ENCODE results near the gene TBC1D10B. TPM values are rescaled to one million over a fixed set of nuclear protein-coding genes. Genes with fewer than 3 reads are reported as not detected.

Gene TBC1D10B
- total and polyA plus RNA-seq, 9 of the 15 experiments (the other 6 are each of a cell fraction or from before 2014, with no cell fraction given) = 2.2 to 55.4 (median 17.5) TPM

- peak; percentile 24; the same call in 1 of the 2 replicates for TF ChIP-seq ZBTB40 (IDR thresholded peaks at IDR 0.05)
- no peak for TF ChIP-seq ZBTB40 (CRISPR knock-in tag; IDR thresholded peaks at IDR 0.05)
These were observed 34.5 kb downstream of the TBC1D10B start (continued) for GRCh38 chr16:30335598-30336474.

All from K562 (cell line).